Fibroblast of lung (primary cell): ENCODE data around the gene HSPA12B.

ENCODE experiments used
- CTCF ChIP-seq, 2 donors: IDR thresholded peaks in 1 of 2; conservative IDR thresholded peaks in 1 of 2; 1 replicate in 1 of 2; 2 replicates in 1 of 2; pipeline ENCODE4 v1.5.1; 2011 to 2012; ENCODE audit warnings: low read length in 2 of 2, control low read depth in 1 of 2, inconsistent platforms in 1 of 2, low read depth in 1 of 2, mild to moderate bottlenecking in 1 of 2
- EZH2 ChIP-seq: IDR thresholded peaks from 2 replicates; pipeline ENCODE4 v1.5.1; 2012; ENCODE audit warnings: low read length, control low read depth, mild to moderate bottlenecking; ENCODE audit errors: missing control alignments

- TF ChIP-seq CTCF (conservative IDR thresholded peaks at IDR 0.05 in 1 of 2, IDR thresholded peaks at IDR 0.05 in 1 of 2; ENCODE audit: low read depth in 1 of 2, low read length in 2 of 2) = no peak
- no peak for TF ChIP-seq EZH2
Observed at GRCh38 chr20:3744806-3745685, 12.6 kb downstream of the HSPA12B start.
